Loucy (cell line): ENCODE measurements around the gene ACOT8.

ENCODE experiments used
- EZH2phosphoT487 ChIP-seq: fragments of 200-600 bp; IDR thresholded peaks from 2 replicates; pipeline ENCODE4 v1.6.1; 2018; ENCODE audit warnings: antibody characterized with exemption, mild to moderate bottlenecking, moderate library complexity, borderline replicate concordance
- TF ChIP-seq, protein P1 (sequence below): fragments of 200-600 bp; sonication (generic); conservative IDR thresholded peaks from 2 replicates; pipeline ENCODE4 v1.5.1; 2014; ENCODE audit warnings: mild to moderate bottlenecking, antibody characterized with exemption, low read length

DNA sequence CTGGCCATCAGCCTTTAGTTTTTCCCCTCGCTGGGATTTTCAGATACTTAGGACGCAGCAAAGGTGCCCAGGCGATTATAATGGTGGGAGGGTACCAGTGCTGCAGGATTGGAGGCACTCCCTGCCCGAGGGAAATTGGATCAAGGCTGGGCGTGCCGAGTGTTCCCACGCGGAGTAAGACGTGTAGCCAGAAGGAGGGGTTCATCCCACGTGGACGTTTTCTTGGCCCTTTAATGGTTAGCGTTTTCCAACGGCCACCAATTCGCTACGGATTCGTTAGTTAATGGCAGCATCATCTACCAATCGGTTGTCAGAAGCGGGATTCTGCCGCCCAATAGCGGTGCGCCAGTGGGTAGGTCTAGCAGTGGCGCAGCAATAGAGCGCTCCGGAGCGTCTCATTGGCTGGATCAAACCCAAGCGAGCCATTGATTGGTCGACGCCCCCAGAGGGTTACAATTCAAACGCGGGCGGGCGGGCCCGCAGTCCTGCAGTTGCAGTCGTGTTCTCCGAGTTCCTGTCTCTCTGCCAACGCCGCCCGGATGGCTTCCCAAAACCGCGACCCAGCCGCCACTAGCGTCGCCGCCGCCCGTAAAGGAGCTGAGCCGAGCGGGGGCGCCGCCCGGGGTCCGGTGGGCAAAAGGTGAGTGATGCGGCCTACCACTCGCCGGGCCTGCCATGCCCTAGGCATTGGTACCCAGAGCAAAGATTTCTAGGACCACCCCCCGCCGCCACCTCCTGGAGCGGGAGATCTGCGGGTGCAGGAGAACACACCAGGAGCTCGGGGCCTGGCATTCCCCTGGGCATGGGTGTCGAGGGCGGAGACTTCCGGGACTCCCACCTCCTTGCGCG lies 44.8 kb downstream of the ACOT8 start, which contains the start of gene UBE2C:
- no peak for TF ChIP-seq EZH2phosphoT487
- TF ChIP-seq, protein P1, sequence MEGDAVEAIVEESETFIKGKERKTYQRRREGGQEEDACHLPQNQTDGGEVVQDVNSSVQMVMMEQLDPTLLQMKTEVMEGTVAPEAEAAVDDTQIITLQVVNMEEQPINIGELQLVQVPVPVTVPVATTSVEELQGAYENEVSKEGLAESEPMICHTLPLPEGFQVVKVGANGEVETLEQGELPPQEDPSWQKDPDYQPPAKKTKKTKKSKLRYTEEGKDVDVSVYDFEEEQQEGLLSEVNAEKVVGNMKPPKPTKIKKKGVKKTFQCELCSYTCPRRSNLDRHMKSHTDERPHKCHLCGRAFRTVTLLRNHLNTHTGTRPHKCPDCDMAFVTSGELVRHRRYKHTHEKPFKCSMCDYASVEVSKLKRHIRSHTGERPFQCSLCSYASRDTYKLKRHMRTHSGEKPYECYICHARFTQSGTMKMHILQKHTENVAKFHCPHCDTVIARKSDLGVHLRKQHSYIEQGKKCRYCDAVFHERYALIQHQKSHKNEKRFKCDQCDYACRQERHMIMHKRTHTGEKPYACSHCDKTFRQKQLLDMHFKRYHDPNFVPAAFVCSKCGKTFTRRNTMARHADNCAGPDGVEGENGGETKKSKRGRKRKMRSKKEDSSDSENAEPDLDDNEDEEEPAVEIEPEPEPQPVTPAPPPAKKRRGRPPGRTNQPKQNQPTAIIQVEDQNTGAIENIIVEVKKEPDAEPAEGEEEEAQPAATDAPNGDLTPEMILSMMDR, result no peak
